GM12872 (cell line): ENCODE measurements around the gene PITRM1.

Experiments used
- TF ChIP-seq, protein P1 (sequence below): IDR thresholded peaks from 3 replicates; pipeline ENCODE4 v1.5.1; 2011; ENCODE audit warnings: low read depth, mild to moderate bottlenecking, low read length, moderate library complexity; ENCODE audit not compliant: insufficient read depth

PITRM1 gene

DNA sequence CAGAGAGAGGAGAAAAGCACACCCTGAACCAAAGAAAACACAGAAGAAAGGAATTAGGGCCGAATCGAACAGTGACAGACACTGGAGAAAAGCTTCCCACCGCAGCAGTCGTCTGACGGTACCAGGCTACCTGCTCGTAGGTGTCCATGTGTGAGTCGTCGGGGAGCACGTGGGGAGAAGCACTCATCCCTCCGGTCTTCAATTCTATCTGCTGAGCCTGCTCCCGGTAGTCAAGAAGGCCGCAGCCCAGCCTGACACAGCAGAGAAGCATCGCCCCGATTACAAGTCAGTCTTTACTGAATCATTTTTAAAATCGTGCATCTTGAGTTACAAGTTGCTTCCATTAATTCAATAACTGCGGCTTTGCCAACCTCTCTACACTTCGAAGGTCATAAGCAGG, 24.5 kb downstream of the PITRM1 start:
- TF ChIP-seq, protein P1, sequence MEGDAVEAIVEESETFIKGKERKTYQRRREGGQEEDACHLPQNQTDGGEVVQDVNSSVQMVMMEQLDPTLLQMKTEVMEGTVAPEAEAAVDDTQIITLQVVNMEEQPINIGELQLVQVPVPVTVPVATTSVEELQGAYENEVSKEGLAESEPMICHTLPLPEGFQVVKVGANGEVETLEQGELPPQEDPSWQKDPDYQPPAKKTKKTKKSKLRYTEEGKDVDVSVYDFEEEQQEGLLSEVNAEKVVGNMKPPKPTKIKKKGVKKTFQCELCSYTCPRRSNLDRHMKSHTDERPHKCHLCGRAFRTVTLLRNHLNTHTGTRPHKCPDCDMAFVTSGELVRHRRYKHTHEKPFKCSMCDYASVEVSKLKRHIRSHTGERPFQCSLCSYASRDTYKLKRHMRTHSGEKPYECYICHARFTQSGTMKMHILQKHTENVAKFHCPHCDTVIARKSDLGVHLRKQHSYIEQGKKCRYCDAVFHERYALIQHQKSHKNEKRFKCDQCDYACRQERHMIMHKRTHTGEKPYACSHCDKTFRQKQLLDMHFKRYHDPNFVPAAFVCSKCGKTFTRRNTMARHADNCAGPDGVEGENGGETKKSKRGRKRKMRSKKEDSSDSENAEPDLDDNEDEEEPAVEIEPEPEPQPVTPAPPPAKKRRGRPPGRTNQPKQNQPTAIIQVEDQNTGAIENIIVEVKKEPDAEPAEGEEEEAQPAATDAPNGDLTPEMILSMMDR, result no peak

DNA sequence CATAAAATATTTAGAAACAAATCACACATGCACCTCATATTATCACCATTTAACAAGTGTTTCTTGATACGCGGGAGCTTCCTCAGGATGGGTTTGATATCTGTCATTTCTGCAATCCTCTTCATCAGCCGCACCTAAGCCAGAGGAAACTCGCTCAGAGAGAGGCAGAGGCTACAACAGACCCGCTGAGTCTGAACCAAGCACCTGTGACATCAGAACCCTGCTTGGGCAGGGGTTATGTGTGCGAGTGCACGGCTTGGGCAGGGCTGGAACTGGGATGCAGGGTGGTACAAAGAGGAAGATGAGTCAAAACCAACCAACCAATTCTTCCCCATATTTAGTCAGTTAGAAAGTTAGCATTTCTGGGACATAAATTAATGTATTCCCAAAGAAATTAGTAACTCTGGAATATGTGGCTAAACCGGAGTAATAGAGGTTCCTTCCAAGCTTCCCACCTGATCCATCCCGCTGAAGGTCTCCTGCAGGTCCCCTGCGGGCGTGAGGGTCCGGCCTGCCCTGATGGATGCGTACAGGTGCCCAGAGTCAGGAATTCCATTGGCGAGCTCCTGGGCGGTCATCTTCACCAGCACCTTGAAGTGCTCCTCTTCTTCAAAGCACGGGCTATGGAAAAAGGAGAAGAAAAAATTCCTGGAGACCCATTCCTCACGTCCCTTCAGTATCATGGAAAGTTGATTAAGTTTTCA, 25.3 kb downstream of the PITRM1 start:
- TF ChIP-seq, protein P1, result no peak

DNA sequence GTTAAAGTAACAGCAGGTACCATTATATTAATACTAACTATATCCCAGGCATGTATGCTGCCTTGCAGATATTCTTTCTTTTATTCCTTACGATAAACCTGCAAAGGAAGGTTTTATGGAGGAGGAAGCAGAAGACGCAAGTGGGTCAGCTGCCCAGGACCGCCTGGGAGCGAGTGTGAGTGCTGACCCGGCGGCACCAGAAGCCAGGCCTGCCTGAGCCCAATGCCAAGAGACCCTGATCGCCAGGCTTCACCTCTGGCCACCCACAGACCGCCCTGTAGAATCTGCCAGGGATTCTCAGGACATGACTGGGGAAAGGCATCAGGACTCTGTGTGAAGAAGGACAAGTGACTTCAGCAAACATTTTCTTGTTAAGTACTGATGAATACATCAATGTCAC, 26.3 kb downstream of the PITRM1 start:
- TF ChIP-seq, protein P1, result no peak

DNA sequence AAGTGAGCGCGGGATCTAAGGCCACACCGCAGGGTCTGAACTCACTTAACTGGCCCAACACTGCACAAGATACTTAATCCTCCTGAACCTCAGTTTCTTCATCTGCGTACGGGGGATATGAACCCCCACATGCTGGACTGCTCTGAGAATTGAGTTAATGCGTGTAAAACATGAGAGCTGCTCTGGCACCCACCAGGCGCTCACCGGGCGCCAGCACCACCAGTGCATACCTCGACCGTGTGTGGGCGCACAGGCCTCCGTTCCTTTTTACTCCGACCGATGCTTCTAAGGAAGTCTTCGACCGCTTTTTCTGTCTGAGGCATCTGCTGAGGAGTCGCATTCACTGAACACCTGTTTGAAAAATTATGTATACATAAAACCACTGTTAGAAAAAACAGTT, 27.2 kb downstream of the PITRM1 start:
- TF ChIP-seq, protein P1, result no peak

DNA sequence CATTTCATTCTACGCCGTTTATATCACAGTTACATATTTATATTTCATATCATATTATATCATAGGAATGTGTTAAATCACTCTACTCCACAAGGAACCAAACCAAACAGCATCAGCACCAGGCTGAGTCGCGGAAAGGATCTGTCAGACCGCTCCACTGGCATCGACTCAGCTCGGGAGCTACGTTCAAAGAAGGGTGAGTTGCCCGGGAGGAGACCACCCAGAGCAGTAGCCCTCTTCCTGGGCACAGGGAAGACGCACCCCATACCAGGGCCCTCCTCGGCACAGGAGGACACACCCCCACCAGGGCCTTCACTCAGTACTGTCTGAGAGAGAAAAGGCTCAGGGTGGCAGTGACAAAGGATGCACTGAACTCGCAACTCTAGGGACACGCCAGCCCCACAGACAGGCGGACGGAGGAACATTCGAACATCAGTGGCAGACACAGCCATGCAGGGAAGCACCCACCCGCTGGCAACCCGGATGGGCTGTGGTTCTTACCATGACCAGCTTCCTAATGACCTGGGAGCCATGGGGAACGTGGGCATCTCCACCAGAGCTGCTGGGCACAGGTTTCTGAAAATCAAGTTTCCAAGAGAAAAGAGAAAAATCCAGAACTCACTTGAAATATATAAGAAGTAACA, 28.7 kb downstream of the PITRM1 start:
- TF ChIP-seq, protein P1, result no peak

DNA sequence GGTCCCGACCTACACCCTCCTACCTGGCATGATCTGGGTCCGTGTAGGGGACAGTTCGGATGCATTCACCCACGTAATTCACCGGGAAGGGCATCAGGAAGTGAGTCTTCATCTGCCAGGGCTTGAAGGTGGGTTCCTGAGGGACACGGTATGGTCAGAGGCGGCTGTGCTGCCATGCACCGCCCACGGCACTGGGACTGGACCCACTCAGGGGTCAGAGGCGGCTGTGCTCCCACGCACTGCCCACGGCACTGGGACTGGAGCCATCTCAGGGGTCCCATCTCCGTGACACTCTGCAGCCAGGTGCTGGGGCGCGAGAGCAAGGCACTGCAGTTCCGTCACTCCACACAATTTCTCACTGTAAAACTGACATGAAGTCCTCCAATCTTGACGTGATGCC, 29.2 kb downstream of the PITRM1 start:
- TF ChIP-seq, protein P1, result no peak

DNA sequence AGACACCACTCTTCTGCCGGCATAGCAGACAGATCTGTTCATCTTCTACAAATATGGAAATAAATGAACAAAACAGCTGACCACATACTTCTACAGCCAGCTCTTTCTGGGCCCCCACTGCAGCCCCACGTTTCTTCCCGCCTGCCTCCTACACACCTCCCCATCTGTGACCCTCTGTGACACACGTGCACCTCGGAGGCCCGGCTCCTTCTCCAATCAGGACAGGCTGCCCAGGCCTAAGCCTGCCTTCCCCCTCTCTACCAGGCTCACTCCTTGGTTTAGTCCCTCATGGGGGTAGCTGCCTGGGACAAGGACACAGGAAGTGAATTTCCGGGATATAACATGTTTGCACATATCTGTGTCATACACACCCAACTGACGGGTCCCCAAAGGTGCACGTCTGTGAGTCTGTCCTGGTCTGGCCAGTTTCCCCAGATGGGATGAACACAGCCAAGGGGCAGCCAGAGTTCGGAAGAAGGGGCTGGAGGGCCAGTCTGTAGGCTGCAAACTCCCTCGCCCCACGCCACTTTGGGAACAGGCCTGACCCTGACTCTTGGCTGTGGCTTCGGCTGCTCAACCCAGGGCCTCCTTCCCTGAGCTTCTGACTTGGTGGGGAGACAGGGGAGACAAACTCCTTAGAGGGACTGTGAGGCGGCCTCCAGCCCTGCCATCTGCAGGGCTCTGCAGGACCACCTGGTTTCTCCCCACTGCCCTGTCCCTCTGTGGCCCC, 30.3 kb downstream of the PITRM1 start:
- TF ChIP-seq, protein P1, result no peak
